ENCODE data around the gene TMEM212.

TMEM212 gene

GRCh38 chr3:171842864-171843518 lies at the start of gene TMEM212:
TSS of gene TMEM212 (plus strand) at chr3:171843349. CDS start at chr3:171843384, 35 bp downstream.
- no peak for DNase-seq

- no peak for DNase-seq
Measured at GRCh38 chr3:171796625-171797264, 46.4 kb upstream of the TMEM212 start.

GRCh38 chr3:171797265-171797679 lies 45.9 kb upstream of the TMEM212 start:
- DNase-seq: no peak

- DNase-seq: no peak
Measured at GRCh38 chr3:171797873-171798272, 45.3 kb upstream of the TMEM212 start.

- DNase-seq: no peak
Measured at GRCh38 chr3:171799501-171799900, 43.6 kb upstream of the TMEM212 start.

- no peak for DNase-seq
Measured at GRCh38 chr3:171801738-171802589, 41.2 kb upstream of the TMEM212 start.

GRCh38 chr3:171802590-171802956 lies 40.6 kb upstream of the TMEM212 start:
- no peak for DNase-seq

GRCh38 chr3:171803044-171803443 lies 40.1 kb upstream of the TMEM212 start:
- no peak for DNase-seq

GRCh38 chr3:171804618-171805389 lies 38.3 kb upstream of the TMEM212 start:
- DNase-seq: no peak

- DNase-seq: no peak
Measured at GRCh38 chr3:171805687-171806086, 37.5 kb upstream of the TMEM212 start.

GRCh38 chr3:171806200-171807128 lies 36.7 kb upstream of the TMEM212 start:
- no peak for DNase-seq

- DNase-seq: no peak
Measured at GRCh38 chr3:171807129-171807675, 35.9 kb upstream of the TMEM212 start.

- DNase-seq: no peak
Measured at GRCh38 chr3:171807806-171808205, 35.3 kb upstream of the TMEM212 start.

GRCh38 chr3:171809611-171809860 lies 33.6 kb upstream of the TMEM212 start:
- no peak for DNase-seq

GRCh38 chr3:171809861-171810628 lies 33.1 kb upstream of the TMEM212 start, which contains the start of gene PLD1:
TSS of gene PLD1 (minus strand) at chr3:171810483. CDS start at chr3:171738051, 72,432 bp downstream.
- no peak for DNase-seq

GRCh38 chr3:171810629-171811294 lies 32.4 kb upstream of the TMEM212 start:
- no peak for DNase-seq

GRCh38 chr3:171811295-171811912 lies 31.7 kb upstream of the TMEM212 start:
- DNase-seq: no peak

GRCh38 chr3:171811913-171812335 lies 31.2 kb upstream of the TMEM212 start:
- no peak for DNase-seq

GRCh38 chr3:171812811-171813210 lies 30.3 kb upstream of the TMEM212 start:
- DNase-seq: no peak

Measured in cortex of kidney (tissue), 1 donor.